ENCODE data around the gene ERCC6. TPM values are rescaled to one million over a fixed set of nuclear protein-coding genes. Genes with fewer than 3 reads are reported as not detected.

ERCC6 gene
- total RNA-seq, 4 donors from 2014 or later: 11.6 to 21.0 (median 17.5) TPM

DNA sequence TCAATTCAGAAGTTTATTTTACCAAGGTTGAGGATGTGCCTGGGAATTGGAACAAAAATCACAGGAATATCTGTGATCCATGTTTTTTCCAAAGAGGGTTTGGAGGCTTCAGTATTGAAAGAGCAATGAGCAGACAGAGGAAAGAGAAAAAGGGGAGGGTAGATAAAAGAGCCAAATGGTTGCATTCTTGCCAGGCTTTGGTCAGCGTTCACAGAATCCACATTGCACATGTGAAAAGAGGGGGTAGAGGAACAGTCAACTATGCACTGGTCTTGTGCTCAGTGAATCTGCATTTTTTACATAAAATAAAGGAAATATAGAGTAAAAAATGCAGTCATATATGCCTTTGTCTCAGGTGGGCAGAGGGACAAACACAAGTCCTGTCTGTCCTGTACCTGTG, 20.6 kb upstream of the ERCC6 start:
- no peak for DNase-seq (ENCODE audit: low spot score in 2 of 2)
- TF ChIP-seq CTCF (IDR thresholded peaks at IDR 0.05) (no peak), EP300 (IDR thresholded peaks at IDR 0.05) (no peak), POLR2A (IDR thresholded peaks at IDR 0.05) (no peak)
- 22 to 24% methylated on average over 1 of the region's 1 CpG for WGBS, 2 donors
- Histone ChIP-seq H3K4me1 (no peaks in the 10 kb centered on the region), H3K27ac (no peak overlapping the region), H3K9me3 (peaks cover 0 to 8% (median 0%) of the 10 kb centered on the region in 4 donors), H3K27me3 (no peaks in the 10 kb centered on the region), H3K4me3 (no peak overlapping the region), H3K36me3 (no peaks in the 10 kb centered on the region)

GRCh38 chr10:49558190-49558589, 19.3 kb upstream of the ERCC6 start:
- Histone ChIP-seq H3K36me3 (no peaks in the 10 kb centered on the region), H3K9me3 (peaks cover 0 to 8% (median 0%) of the 10 kb centered on the region in 4 donors), H3K27ac (no peak overlapping the region), H3K4me3 (no peak overlapping the region), H3K27me3 (no peaks in the 10 kb centered on the region), H3K4me1 (no peaks in the 10 kb centered on the region)
- TF ChIP-seq CTCF (IDR thresholded peaks at IDR 0.05) (no peak), EP300 (IDR thresholded peaks at IDR 0.05) (no peak), POLR2A (IDR thresholded peaks at IDR 0.05) (no peak)
- DNase-seq (ENCODE audit: low spot score in 2 of 2): no peak
- WGBS, 2 donors: 74 to 90% methylated on average over 5 of the region's 5 CpGs

- Histone ChIP-seq H3K4me3 (no peak overlapping the region), H3K9me3 (peaks cover 0 to 8% (median 0%) of the 10 kb centered on the region in 4 donors), H3K4me1 (no peaks in the 10 kb centered on the region), H3K36me3 (no peaks in the 10 kb centered on the region), H3K27me3 (no peaks in the 10 kb centered on the region), H3K27ac (no peak overlapping the region)
- WGBS, 2 donors: 83 to 86% methylated on average over 2 of the region's 2 CpGs
- DNase-seq (ENCODE audit: low spot score in 2 of 2): no peak
- TF ChIP-seq POLR2A (IDR thresholded peaks at IDR 0.05): no peak
- TF ChIP-seq CTCF (IDR thresholded peaks at IDR 0.05): no peak
- no peak for TF ChIP-seq EP300 (IDR thresholded peaks at IDR 0.05)
Observed at GRCh38 chr10:49557681-49558080, 18.8 kb upstream of the ERCC6 start.

DNA sequence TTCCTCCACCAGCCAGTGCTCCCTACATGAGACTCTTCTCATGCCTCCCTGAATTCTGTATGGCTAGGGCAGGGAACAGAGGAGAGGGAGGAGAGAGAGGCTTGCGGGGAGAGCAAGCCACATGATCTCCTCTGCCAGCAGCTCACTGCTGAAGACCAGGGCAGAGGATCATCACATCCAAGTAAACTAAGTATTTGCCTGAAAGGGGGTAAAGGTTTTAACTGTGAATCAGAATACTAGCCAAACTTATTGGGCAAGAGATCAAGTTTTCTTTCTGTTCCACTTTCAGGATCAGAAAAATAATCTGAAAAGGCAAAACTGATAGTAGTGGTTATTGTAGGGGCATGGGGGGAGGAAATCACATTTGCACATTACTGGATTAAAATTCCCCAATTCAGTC, 17.8 kb upstream of the ERCC6 start:
- TF ChIP-seq EP300 (IDR thresholded peaks at IDR 0.05): no peak
- TF ChIP-seq CTCF (IDR thresholded peaks at IDR 0.05): no peak
- TF ChIP-seq POLR2A (IDR thresholded peaks at IDR 0.05): no peak
- DNase-seq (ENCODE audit: low spot score in 2 of 2): no peak
- Histone ChIP-seq H3K27me3 (no peaks in the 10 kb centered on the region), H3K36me3 (no peaks in the 10 kb centered on the region), H3K9me3 (peaks cover 0 to 8% (median 0%) of the 10 kb centered on the region in 4 donors), H3K4me1 (no peaks in the 10 kb centered on the region), H3K27ac (no peak overlapping the region), H3K4me3 (no peak overlapping the region)
- 75 to 78% methylated on average over 1 of the region's 1 CpG for WGBS, 2 donors

- no peaks in the 10 kb centered on the region for H3K36me3 ChIP-seq
- WGBS, 2 donors: 17 to 25% methylated on average over 2 of the region's 2 CpGs
- no peak for DNase-seq (ENCODE audit: low spot score in 2 of 2)
- H3K4me3 ChIP-seq: no peak overlapping the region
- TF ChIP-seq POLR2A (IDR thresholded peaks at IDR 0.05) (no peak), EP300 (IDR thresholded peaks at IDR 0.05) (no peak), CTCF (IDR thresholded peaks at IDR 0.05) (no peak)
- no peaks in the 10 kb centered on the region for H3K27me3 ChIP-seq
- H3K9me3 ChIP-seq: peaks cover 0 to 8% (median 0%) of the 10 kb centered on the region in 4 donors
- no peak overlapping the region for H3K27ac ChIP-seq
- no peaks in the 10 kb centered on the region for H3K4me1 ChIP-seq
Observed at GRCh38 chr10:49552277-49552676, 13.4 kb upstream of the ERCC6 start.

Data from tibial nerve (tissue), 4 donors.